H1 (cell line): ENCODE data around the gene ST3GAL3. TPM values are rescaled to one million over a fixed set of nuclear protein-coding genes. Genes with fewer than 3 reads are reported as not detected.

Experiments used
- CTCF ChIA-PET: fragments of 300-600 bp; sonication (Branson Sonifier 250); formaldehyde crosslinking; loops from one replicate; lab custom pipeline; 2021; ENCODE audit not compliant: partially characterized antibody; lab: Charles Lee
- POLR2A ChIA-PET: fragments of 300-600 bp; sonication (Branson Sonifier 250); formaldehyde crosslinking; loops from one replicate; lab custom pipeline; 2021; ENCODE audit warnings: inconsistent platforms; ENCODE audit not compliant: partially characterized antibody; lab: Charles Lee
- DNase-seq, 2 experiments: peaks; one replicate each; pipeline versions ENCODE4 v3.0.0 to v3.0.0-alpha.2; 2010 to 2022; ENCODE audit warnings: low spot score in 2 of 2, low read depth in 1 of 2, mixed read lengths in 1 of 2
- FAIRE-seq: peaks from 2 replicates; lab custom pipeline; 2011; peaks lifted over from hg19 to GRCh38; lab: Jason Lieb, UNC
- H2AFZ ChIP-seq: 2 replicates; pipeline ENCODE4 v1.8.1; 2012; ENCODE audit warnings: low read length, inconsistent platforms
- H2AK5ac ChIP-seq: 2 replicates; pipeline ENCODE4 v1.6.1; 2013; ENCODE audit warnings: low read depth, low read length
- H2BK120ac ChIP-seq: replicated peaks from 2 replicates; pipeline ENCODE3; 2013; ENCODE audit warnings: low read depth, low read length, inconsistent platforms
- H2BK12ac ChIP-seq: 2 replicates; pipeline ENCODE4 v1.6.1; 2013; ENCODE audit warnings: low read depth, low read length
- H2BK15ac ChIP-seq: 2 replicates; pipeline ENCODE4 v1.6.1; 2013; ENCODE audit warnings: low read length
- H2BK20ac ChIP-seq: 2 replicates; pipeline ENCODE4 v1.6.1; 2013; ENCODE audit warnings: low read length
- H2BK5ac ChIP-seq: 2 replicates; pipeline ENCODE4 v1.6.1; 2013; ENCODE audit warnings: low read depth, low read length
- H3K14ac ChIP-seq: 2 replicates; pipeline ENCODE4 v1.6.1; 2013; ENCODE audit warnings: inconsistent platforms; ENCODE audit not compliant: insufficient read length
- H3K18ac ChIP-seq: 2 replicates; pipeline ENCODE4 v1.6.1; 2013; ENCODE audit warnings: low read length; ENCODE audit errors: extremely low read depth
- H3K23ac ChIP-seq: 2 replicates; pipeline ENCODE4 v1.6.1; 2013; ENCODE audit warnings: inconsistent platforms; ENCODE audit not compliant: insufficient read length
- H3K23me2 ChIP-seq: 2 replicates; pipeline ENCODE4 v1.6.1; 2013; ENCODE audit warnings: low read depth, low read length
- H3K27ac ChIP-seq: 2 replicates; pipeline ENCODE4 v1.6.1; 2011; ENCODE audit warnings: low read depth, low read length, inconsistent platforms
- H3K27me3 ChIP-seq, 4 experiments: replicated peaks in 1 of 4; 1 replicate in 1 of 4; 2 replicates in 3 of 4; pipeline versions ENCODE4 v1.6.1 to v1.8.1; 2011 to 2013; ENCODE audit warnings: low read length in 3 of 4, mild to moderate bottlenecking in 3 of 4, inconsistent platforms in 2 of 4, mixed read lengths in 2 of 4, moderate library complexity in 1 of 4; ENCODE audit not compliant: control insufficient read depth in 3 of 4, insufficient read depth in 3 of 4; ENCODE audit errors: extremely low read depth in 1 of 4
- H3K36me3 ChIP-seq, 4 experiments: 2 replicates each; pipeline versions ENCODE4 v1.6.1 to v1.8.1; 2011 to 2013; ENCODE audit warnings: mild to moderate bottlenecking in 4 of 4, low read length in 3 of 4, moderate library complexity in 2 of 4, control low read depth in 1 of 4, inconsistent platforms in 1 of 4; ENCODE audit not compliant: insufficient read depth in 4 of 4, control insufficient read depth in 2 of 4
- H3K4ac ChIP-seq: replicated peaks from 2 replicates; pipeline ENCODE3; 2013; ENCODE audit warnings: low read length, low read depth, mixed read lengths, inconsistent platforms; ENCODE audit not compliant: insufficient read length
- H3K4me1 ChIP-seq, 4 experiments: replicated peaks in 1 of 4; 1 replicate in 1 of 4; 2 replicates in 3 of 4; pipeline versions ENCODE4 v1.6.1 to v1.8.1; 2011 to 2013; ENCODE audit warnings: low read length in 3 of 4, inconsistent platforms in 2 of 4, mixed read lengths in 1 of 4; ENCODE audit not compliant: insufficient read depth in 4 of 4, control insufficient read depth in 3 of 4
- H3K4me2 ChIP-seq, 2 experiments: 2 replicates each; pipeline versions ENCODE4 v1.6.1 to v1.8.1; 2011 to 2013; ENCODE audit warnings: low read depth in 2 of 2, low read length in 2 of 2, control low read depth in 1 of 2, inconsistent platforms in 1 of 2, mild to moderate bottlenecking in 1 of 2; ENCODE audit not compliant: insufficient read depth in 1 of 2
- H3K4me3 ChIP-seq, 4 experiments: fragments of 200-600, 300-600 bp in 1 of 4; sonication (generic), shearing (Covaris generic), sonication (Bioruptor Twin) in 1 of 4; 2 replicates each; pipeline versions ENCODE4 v1.5.1 to v1.8.1; 2011 to 2016; ENCODE audit warnings: low read length in 4 of 4, low read depth in 3 of 4, control low read depth in 2 of 4, inconsistent platforms in 2 of 4, mild to moderate bottlenecking in 2 of 4, mixed read lengths in 1 of 4, moderate library complexity in 1 of 4; ENCODE audit not compliant: insufficient read depth in 2 of 4; ENCODE audit errors: extremely low read depth in 1 of 4
- H3K56ac ChIP-seq: replicated peaks from 2 replicates; pipeline ENCODE3; 2013; ENCODE audit warnings: low read depth, mild to moderate bottlenecking, mixed read lengths, low read length, inconsistent platforms; ENCODE audit not compliant: insufficient read length
- H3K79me1 ChIP-seq: 2 replicates; pipeline ENCODE4 v1.6.1; 2013; ENCODE audit warnings: low read depth, low read length, control low read depth
- H3K79me2 ChIP-seq, 2 experiments: 2 replicates each; pipeline versions ENCODE4 v1.6.1 to v1.8.1; 2012 to 2013; ENCODE audit warnings: low read length in 2 of 2, mild to moderate bottlenecking in 2 of 2, inconsistent platforms in 1 of 2; ENCODE audit not compliant: insufficient read depth in 2 of 2, control insufficient read depth in 1 of 2
- H3K9ac ChIP-seq, 4 experiments: replicated peaks in 1 of 4; 1 replicate in 1 of 4; 2 replicates in 3 of 4; pipeline versions ENCODE4 v1.6.1 to v1.8.1; 2011 to 2013; ENCODE audit warnings: low read depth in 3 of 4, low read length in 3 of 4, control low read depth in 2 of 4, mild to moderate bottlenecking in 2 of 4, moderate library complexity in 2 of 4, inconsistent platforms in 1 of 4; ENCODE audit errors: extremely low read depth in 1 of 4
- H3K9me3 ChIP-seq, 2 experiments: 2 replicates each; pipeline versions ENCODE4 v1.6.1 to v1.8.1; 2012 to 2013; ENCODE audit warnings: mild to moderate bottlenecking in 2 of 2, moderate library complexity in 2 of 2, control low read depth in 1 of 2, inconsistent platforms in 1 of 2, low read depth in 1 of 2, low read length in 1 of 2, mixed read lengths in 1 of 2; ENCODE audit not compliant: insufficient read depth in 2 of 2
- H4K20me1 ChIP-seq, 2 experiments: replicated peaks in 1 of 2; 2 replicates each; pipeline versions ENCODE3 to v1.8.1; 2011 to 2013; ENCODE audit warnings: inconsistent platforms in 2 of 2, low read length in 2 of 2, mild to moderate bottlenecking in 1 of 2; ENCODE audit not compliant: insufficient read depth in 2 of 2, control insufficient read depth in 1 of 2
- H4K5ac ChIP-seq: 2 replicates; pipeline ENCODE4 v1.6.1; 2013; ENCODE audit warnings: low read length, low read depth, mixed read lengths, inconsistent platforms; ENCODE audit not compliant: insufficient read length
- H4K8ac ChIP-seq: 2 replicates; pipeline ENCODE4 v1.8.0; 2013; ENCODE audit warnings: mild to moderate bottlenecking, moderate library complexity, low read length, inconsistent platforms; ENCODE audit not compliant: insufficient read depth; ENCODE audit errors: extremely low read depth
- H4K91ac ChIP-seq: replicated peaks from 2 replicates; pipeline ENCODE3; 2013; ENCODE audit warnings: low read length, mixed read lengths, inconsistent platforms; ENCODE audit not compliant: insufficient read length
- ASH2L ChIP-seq: fragments of 200-600, 300-600 bp; sonication (generic); IDR thresholded peaks from one replicate; pipeline ENCODE4 v1.7.1; 2017; ENCODE audit warnings: low read length
- BRCA1 ChIP-seq: IDR thresholded peaks from 2 replicates; pipeline ENCODE4 v1.6.1; 2012; ENCODE audit warnings: low read depth, low read length, improper control_type of control experiment
- CBX5 ChIP-seq: fragments of 300-800, 300-1000 bp; sonication (generic); IDR thresholded peaks from 2 replicates; pipeline ENCODE4 v1.7.1; 2016; ENCODE audit warnings: antibody characterized with exemption, low read length, low read depth
- CHD2 ChIP-seq: IDR thresholded peaks from 2 replicates; pipeline ENCODE4 v1.6.1; 2012; ENCODE audit warnings: low read length, improper control_type of control experiment
- EP300 ChIP-seq, 2 experiments: IDR thresholded peaks; 1 replicate in 1 of 2; 2 replicates in 1 of 2; pipeline ENCODE4 v1.6.1; 2011 to 2012; ENCODE audit warnings: low read depth in 2 of 2, low read length in 2 of 2, mild to moderate bottlenecking in 2 of 2, borderline replicate concordance in 1 of 2, inconsistent platforms in 1 of 2, moderate library complexity in 1 of 2
- HDAC2 ChIP-seq, 2 experiments: fragments of 300-600 bp in 1 of 2; sonication (generic) in 1 of 2; IDR thresholded peaks; 2 replicates each; pipeline ENCODE4 v1.6.1; 2011 to 2012; ENCODE audit warnings: low read depth in 2 of 2, low read length in 2 of 2, mild to moderate bottlenecking in 2 of 2, moderate library complexity in 2 of 2, borderline replicate concordance in 1 of 2, inconsistent platforms in 1 of 2
- POLR2AphosphoS5 ChIP-seq: IDR thresholded peaks from 2 replicates; pipeline ENCODE4 v1.6.1; 2011; ENCODE audit warnings: low read depth, low read length
- SP1 ChIP-seq: IDR thresholded peaks from 2 replicates; pipeline ENCODE4 v1.6.1; 2011; ENCODE audit warnings: low read depth, low read length
- YY1 ChIP-seq: IDR thresholded peaks from 2 replicates; pipeline ENCODE4 v1.6.1; 2011; ENCODE audit warnings: low read depth, mild to moderate bottlenecking, low read length
- ZNF274 ChIP-seq: IDR thresholded peaks from 2 replicates; pipeline ENCODE4 v1.7.0; 2012; ENCODE audit warnings: low read length, borderline replicate concordance; ENCODE audit errors: extremely low read depth
- WGBS, 2 experiments: shearing (Covaris generic) in 1 of 2; methylation state at CpG; one replicate each; pipeline versions ENCODE4 v1.1.6 to v1.1.7; 2013 to 2015; ENCODE audit warnings: low lambda C conversion rate in 2 of 2, mixed read lengths in 2 of 2, inconsistent platforms in 1 of 2, low coverage in 1 of 2, missing lambda C conversion rate in 1 of 2; ENCODE audit not compliant: insufficient replicate concordance in 2 of 2, insufficient coverage in 1 of 2, insufficient read length in 1 of 2; ENCODE audit errors: extremely low coverage in 1 of 2, missing lambda C conversion rate in 1 of 2; 5-methylcytosine and 5-hydroxymethylcytosine counted together
- polyA plus RNA-seq, 7 experiments: library from polyadenylated mRNA; depleted of rRNA in 3 of 7; stranded (reverse) in 5 of 7; unstranded in 2 of 7; fragments of >200 nt in 5 of 7; fragments of 200-250 nt in 2 of 7; gene quantifications; 1 replicate in 5 of 7; 2 replicates in 1 of 7; 4 replicates in 1 of 7; pipeline versions ENCODE4 v1.2.1 to v1.2.3, GENCODE V29; 2011 to 2013; ENCODE audit warnings: missing spikeins in 2 of 7, mixed read lengths in 2 of 7
- total RNA-seq: library from RNA; stranded (reverse); fragmentation: NEBNext Ultra II Directional; extraction: Animal tissue kit (Norgen Biotek cat#: 25700); gene quantifications from 2 replicates; pipeline ENCODE4 v1.2.1, GENCODE V29; 2021

Gene ST3GAL3
- total and polyA plus RNA-seq, 2 of the 8 experiments (the other 6 are each of a cell fraction or from before 2014, with no cell fraction given) = 6.8 to 7.0 TPM

GRCh38 chr1:43975249-43975961, 268.1 kb downstream of the ST3GAL3 start:
- H3K56ac ChIP-seq = peak overlapping the region; percentile 44
- H3K27ac ChIP-seq = peak overlapping the region; percentile 85; the same call in 1 of the 2 replicates
- no peak for FAIRE-seq
- TF ChIP-seq SP1 = 0 out of 2 replicates have a peak, but pooled peaks have one; percentile 58
- no peak for TF ChIP-seq YY1
- TF ChIP-seq HDAC2 (IDR thresholded peaks at IDR 0.05; ENCODE audit: borderline replicate concordance in 1 of 2, low read depth in 2 of 2, low read length in 2 of 2) = 0 out of 4 replicates have a peak, but pooled peaks of 1 of the 2 experiments have one; percentile 7
- TF ChIP-seq CBX5 = no peak
- TF ChIP-seq EP300 (IDR thresholded peaks at IDR 0.05; ENCODE audit: borderline replicate concordance in 1 of 2, low read depth in 2 of 2, low read length in 2 of 2) = no peak
- no peak for TF ChIP-seq ZNF274
- TF ChIP-seq POLR2AphosphoS5 = no peak
- TF ChIP-seq CHD2 = no peak
- peak; percentile 26 for TF ChIP-seq ASH2L
- TF ChIP-seq BRCA1 = no peak

More at GRCh38 chr1:43975249-43975961, 268.1 kb downstream of the ST3GAL3 start:
- Histone ChIP-seq H3K4me3 (peak overlapping the region; percentile 79 to 88 (median 82)), H2BK120ac (no peak overlapping the region), H3K36me3 (peaks cover 2 to 33% (median 17%) of the 10 kb centered on the region in 4 experiments; a peak in 7 of 8 replicates), H3K79me2 (peaks cover 0 to 28% of the 10 kb centered on the region in 2 experiments; a peak in 2 of 4 replicates), H2BK20ac (no peak overlapping the region), H4K91ac (no peak overlapping the region), H3K4me1 (peaks cover 6 to 24% (median 17%) of the 10 kb centered on the region in 4 experiments), H2AFZ (no peak overlapping the region), H3K79me1 (peaks cover 20% of the 10 kb centered on the region), H3K23me2 (peaks cover 25% of the 10 kb centered on the region), H3K9ac (peak overlapping the region; percentile 60 to 89 (median 80)), H3K27me3 (no peaks in the 10 kb centered on the region), H2BK12ac (no peak overlapping the region), H3K4ac (no peak overlapping the region), H3K14ac (no peak overlapping the region), H4K8ac (peak overlapping the region; percentile 96; the same call in 1 of the 2 replicates), H2AK5ac (no peak overlapping the region), H2BK15ac (no peak overlapping the region), H3K4me2 (peak overlapping the region; percentile 81 to 85), H3K23ac (no peak overlapping the region), H4K20me1 (peaks cover 4 to 22% of the 10 kb centered on the region in 2 experiments), H3K18ac (peak overlapping the region; percentile 43; the same call in 1 of the 2 replicates), H4K5ac (no peak overlapping the region), H2BK5ac (no peak overlapping the region), H3K9me3 (no peaks in the 10 kb centered on the region)
- WGBS, 2 experiments = 7% methylated on average over 34 of the region's 34 CpGs; no CpG with 5 or more reads in 1 of the 2 experiments
- DNase-seq = no peak
- ChIA-PET CTCF (interaction anchor here (0.6 to 5.0 kb wide), 14 partner anchors 13 to 1324 kb away, joined by 3 to 34 read pairs (median 4); partner anchors contain the start of gene CCDC24), POLR2A (interaction anchor here (0.6 to 12.9 kb wide), 22 partner anchors 14 to 656 kb away, joined by 3 to 189 read pairs (median 4); partner anchors contain the start of genes CCDC24 and KDM4A)
